H1 (cell line): ENCODE results near the gene POLN. TPM values are rescaled to one million over a fixed set of nuclear protein-coding genes. Genes with fewer than 3 reads are reported as not detected.

Source experiments
- EP300 ChIP-seq, 2 experiments: IDR thresholded peaks; 1 replicate in 1 of 2; 2 replicates in 1 of 2; pipeline ENCODE4 v1.6.1; 2011 to 2012; ENCODE audit warnings: low read depth in 2 of 2, low read length in 2 of 2, mild to moderate bottlenecking in 2 of 2, borderline replicate concordance in 1 of 2, inconsistent platforms in 1 of 2, moderate library complexity in 1 of 2
- EZH2 ChIP-seq: fragments of 200-600 bp; sonication (generic); IDR thresholded peaks from 2 replicates; pipeline ENCODE4 v1.7.1; 2012; ENCODE audit warnings: low read depth, mild to moderate bottlenecking, moderate library complexity, low read length, inconsistent platforms; ENCODE audit not compliant: severe bottlenecking
- GTF2F1 ChIP-seq: IDR thresholded peaks from 2 replicates; pipeline ENCODE4 v1.6.1; 2012; ENCODE audit warnings: low read depth, low read length, improper control_type of control experiment, borderline replicate concordance
- POU5F1 ChIP-seq: IDR thresholded peaks from 2 replicates; pipeline ENCODE4 v1.6.1; 2011; ENCODE audit warnings: low read depth, mild to moderate bottlenecking, low read length, moderate library complexity
- polyA plus RNA-seq, 7 experiments: library from polyadenylated mRNA; depleted of rRNA in 3 of 7; stranded (reverse) in 5 of 7; unstranded in 2 of 7; fragments of >200 nt in 5 of 7; fragments of 200-250 nt in 2 of 7; gene quantifications; 1 replicate in 5 of 7; 2 replicates in 1 of 7; 4 replicates in 1 of 7; pipeline versions ENCODE4 v1.2.1 to v1.2.3, GENCODE V29; 2011 to 2013; ENCODE audit warnings: missing spikeins in 2 of 7, mixed read lengths in 2 of 7
- total RNA-seq: library from RNA; stranded (reverse); fragmentation: NEBNext Ultra II Directional; extraction: Animal tissue kit (Norgen Biotek cat#: 25700); gene quantifications from 2 replicates; pipeline ENCODE4 v1.2.1, GENCODE V29; 2021
- TF ChIP-seq, protein P1 (sequence below): fragments of 300-600 bp; sonication (generic); IDR thresholded peaks from 2 replicates; pipeline ENCODE4 v1.7.1; 2012; ENCODE audit warnings: low read length, moderate library complexity, mild to moderate bottlenecking, inconsistent platforms; ENCODE audit not compliant: insufficient replicate concordance

Gene POLN
- total and polyA plus RNA-seq, 2 of the 8 experiments (the other 6 are each of a cell fraction or from before 2014, with no cell fraction given), result 0.98 to 1.5 TPM

DNA sequence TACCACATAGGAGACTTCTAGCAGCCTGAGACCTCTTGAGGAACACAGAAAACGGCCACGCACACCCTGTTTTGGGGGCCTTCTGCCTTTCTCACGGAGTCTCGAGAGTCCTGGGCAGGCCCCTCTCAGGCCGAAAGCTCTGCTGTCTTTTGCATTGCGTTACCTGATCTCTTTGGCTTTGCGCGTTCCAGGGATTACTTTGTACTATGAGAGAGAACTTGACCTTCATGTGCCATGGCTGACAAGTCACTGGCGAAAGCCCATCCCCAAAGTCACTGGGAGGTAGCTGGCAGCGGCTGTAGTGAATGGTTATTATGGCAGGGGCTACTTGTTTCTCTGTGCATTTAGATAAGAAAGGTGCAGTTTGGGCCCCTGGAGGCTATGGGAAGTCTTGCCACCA, 190.8 kb downstream of the POLN start (continued):
- TF ChIP-seq, protein P1, sequence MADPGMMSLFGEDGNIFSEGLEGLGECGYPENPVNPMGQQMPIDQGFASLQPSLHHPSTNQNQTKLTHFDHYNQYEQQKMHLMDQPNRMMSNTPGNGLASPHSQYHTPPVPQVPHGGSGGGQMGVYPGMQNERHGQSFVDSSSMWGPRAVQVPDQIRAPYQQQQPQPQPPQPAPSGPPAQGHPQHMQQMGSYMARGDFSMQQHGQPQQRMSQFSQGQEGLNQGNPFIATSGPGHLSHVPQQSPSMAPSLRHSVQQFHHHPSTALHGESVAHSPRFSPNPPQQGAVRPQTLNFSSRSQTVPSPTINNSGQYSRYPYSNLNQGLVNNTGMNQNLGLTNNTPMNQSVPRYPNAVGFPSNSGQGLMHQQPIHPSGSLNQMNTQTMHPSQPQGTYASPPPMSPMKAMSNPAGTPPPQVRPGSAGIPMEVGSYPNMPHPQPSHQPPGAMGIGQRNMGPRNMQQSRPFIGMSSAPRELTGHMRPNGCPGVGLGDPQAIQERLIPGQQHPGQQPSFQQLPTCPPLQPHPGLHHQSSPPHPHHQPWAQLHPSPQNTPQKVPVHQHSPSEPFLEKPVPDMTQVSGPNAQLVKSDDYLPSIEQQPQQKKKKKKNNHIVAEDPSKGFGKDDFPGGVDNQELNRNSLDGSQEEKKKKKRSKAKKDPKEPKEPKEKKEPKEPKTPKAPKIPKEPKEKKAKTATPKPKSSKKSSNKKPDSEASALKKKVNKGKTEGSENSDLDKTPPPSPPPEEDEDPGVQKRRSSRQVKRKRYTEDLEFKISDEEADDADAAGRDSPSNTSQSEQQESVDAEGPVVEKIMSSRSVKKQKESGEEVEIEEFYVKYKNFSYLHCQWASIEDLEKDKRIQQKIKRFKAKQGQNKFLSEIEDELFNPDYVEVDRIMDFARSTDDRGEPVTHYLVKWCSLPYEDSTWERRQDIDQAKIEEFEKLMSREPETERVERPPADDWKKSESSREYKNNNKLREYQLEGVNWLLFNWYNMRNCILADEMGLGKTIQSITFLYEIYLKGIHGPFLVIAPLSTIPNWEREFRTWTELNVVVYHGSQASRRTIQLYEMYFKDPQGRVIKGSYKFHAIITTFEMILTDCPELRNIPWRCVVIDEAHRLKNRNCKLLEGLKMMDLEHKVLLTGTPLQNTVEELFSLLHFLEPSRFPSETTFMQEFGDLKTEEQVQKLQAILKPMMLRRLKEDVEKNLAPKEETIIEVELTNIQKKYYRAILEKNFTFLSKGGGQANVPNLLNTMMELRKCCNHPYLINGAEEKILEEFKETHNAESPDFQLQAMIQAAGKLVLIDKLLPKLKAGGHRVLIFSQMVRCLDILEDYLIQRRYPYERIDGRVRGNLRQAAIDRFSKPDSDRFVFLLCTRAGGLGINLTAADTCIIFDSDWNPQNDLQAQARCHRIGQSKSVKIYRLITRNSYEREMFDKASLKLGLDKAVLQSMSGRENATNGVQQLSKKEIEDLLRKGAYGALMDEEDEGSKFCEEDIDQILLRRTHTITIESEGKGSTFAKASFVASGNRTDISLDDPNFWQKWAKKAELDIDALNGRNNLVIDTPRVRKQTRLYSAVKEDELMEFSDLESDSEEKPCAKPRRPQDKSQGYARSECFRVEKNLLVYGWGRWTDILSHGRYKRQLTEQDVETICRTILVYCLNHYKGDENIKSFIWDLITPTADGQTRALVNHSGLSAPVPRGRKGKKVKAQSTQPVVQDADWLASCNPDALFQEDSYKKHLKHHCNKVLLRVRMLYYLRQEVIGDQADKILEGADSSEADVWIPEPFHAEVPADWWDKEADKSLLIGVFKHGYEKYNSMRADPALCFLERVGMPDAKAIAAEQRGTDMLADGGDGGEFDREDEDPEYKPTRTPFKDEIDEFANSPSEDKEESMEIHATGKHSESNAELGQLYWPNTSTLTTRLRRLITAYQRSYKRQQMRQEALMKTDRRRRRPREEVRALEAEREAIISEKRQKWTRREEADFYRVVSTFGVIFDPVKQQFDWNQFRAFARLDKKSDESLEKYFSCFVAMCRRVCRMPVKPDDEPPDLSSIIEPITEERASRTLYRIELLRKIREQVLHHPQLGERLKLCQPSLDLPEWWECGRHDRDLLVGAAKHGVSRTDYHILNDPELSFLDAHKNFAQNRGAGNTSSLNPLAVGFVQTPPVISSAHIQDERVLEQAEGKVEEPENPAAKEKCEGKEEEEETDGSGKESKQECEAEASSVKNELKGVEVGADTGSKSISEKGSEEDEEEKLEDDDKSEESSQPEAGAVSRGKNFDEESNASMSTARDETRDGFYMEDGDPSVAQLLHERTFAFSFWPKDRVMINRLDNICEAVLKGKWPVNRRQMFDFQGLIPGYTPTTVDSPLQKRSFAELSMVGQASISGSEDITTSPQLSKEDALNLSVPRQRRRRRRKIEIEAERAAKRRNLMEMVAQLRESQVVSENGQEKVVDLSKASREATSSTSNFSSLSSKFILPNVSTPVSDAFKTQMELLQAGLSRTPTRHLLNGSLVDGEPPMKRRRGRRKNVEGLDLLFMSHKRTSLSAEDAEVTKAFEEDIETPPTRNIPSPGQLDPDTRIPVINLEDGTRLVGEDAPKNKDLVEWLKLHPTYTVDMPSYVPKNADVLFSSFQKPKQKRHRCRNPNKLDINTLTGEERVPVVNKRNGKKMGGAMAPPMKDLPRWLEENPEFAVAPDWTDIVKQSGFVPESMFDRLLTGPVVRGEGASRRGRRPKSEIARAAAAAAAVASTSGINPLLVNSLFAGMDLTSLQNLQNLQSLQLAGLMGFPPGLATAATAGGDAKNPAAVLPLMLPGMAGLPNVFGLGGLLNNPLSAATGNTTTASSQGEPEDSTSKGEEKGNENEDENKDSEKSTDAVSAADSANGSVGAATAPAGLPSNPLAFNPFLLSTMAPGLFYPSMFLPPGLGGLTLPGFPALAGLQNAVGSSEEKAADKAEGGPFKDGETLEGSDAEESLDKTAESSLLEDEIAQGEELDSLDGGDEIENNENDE, result no peak
- TF ChIP-seq EZH2, result no peak
- TF ChIP-seq POU5F1, result no peak
- no peak for TF ChIP-seq GTF2F1
- no peak for TF ChIP-seq EP300 (IDR thresholded peaks at IDR 0.05; ENCODE audit: borderline replicate concordance in 1 of 2, low read depth in 2 of 2, low read length in 2 of 2)
- TF ChIP-seq, all 59 proteins: peak for 0
